K562 (cell line): ENCODE measurements around the gene ACRV1. TPM values are rescaled to one million over a fixed set of nuclear protein-coding genes. Genes with fewer than 3 reads are reported as not detected.

Experiments
- ARID2 ChIP-seq: fragments of 450-650 bp; IDR thresholded peaks from 2 replicates; pipeline ENCODE4 v1.6.1; 2017; ENCODE audit warnings: antibody characterized with exemption, mild to moderate bottlenecking
- BCLAF1 ChIP-seq, 2 experiments: fragments of 450-650 bp in 1 of 2; IDR thresholded peaks; 2 replicates each; pipeline ENCODE4 v1.6.1; 2011 to 2017; ENCODE audit warnings: low read depth in 2 of 2, antibody characterized with exemption in 1 of 2, borderline replicate concordance in 1 of 2, low read length in 1 of 2, mild to moderate bottlenecking in 1 of 2, mixed read lengths in 1 of 2; ENCODE audit not compliant: control insufficient read depth in 1 of 2
- MAFG ChIP-seq: fragments of 450-650 bp; conservative IDR thresholded peaks from 2 replicates; pipeline ENCODE4 v1.6.1; 2016; ENCODE audit warnings: missing genetic modification characterization, missing compliant biosample characterization
- NBN ChIP-seq: fragments of 450-650 bp; IDR thresholded peaks from 2 replicates; pipeline ENCODE4 v1.6.1; 2016; ENCODE audit warnings: low read depth, mild to moderate bottlenecking
- PURB ChIP-seq: sonication (generic); formaldehyde crosslinking; IDR thresholded peaks from 2 replicates; pipeline ENCODE4 v1.9.0; 2021; ENCODE audit warnings: low read depth, mild to moderate bottlenecking, missing genetic modification reagents
- RBM15 ChIP-seq: fragments of 200-400 bp; formaldehyde crosslinking; IDR thresholded peaks from 2 replicates; pipeline ENCODE4 v1.6.1; 2018; ENCODE audit warnings: mild to moderate bottlenecking, low read length, moderate library complexity; ENCODE audit not compliant: insufficient read depth
- RBM17 ChIP-seq: fragments of 200-400 bp; formaldehyde crosslinking; IDR thresholded peaks from 2 replicates; pipeline ENCODE4 v1.6.1; 2017; ENCODE audit warnings: low read depth, mild to moderate bottlenecking, low read length, borderline replicate concordance
- RFX1 ChIP-seq: fragments of 450-650 bp; IDR thresholded peaks from 2 replicates; pipeline ENCODE4 v1.6.1; 2016; ENCODE audit warnings: mild to moderate bottlenecking, moderate library complexity
- RUNX1 ChIP-seq: sonication (generic); IDR thresholded peaks from 2 replicates; pipeline ENCODE4 v1.6.1; 2016; ENCODE audit warnings: antibody characterized with exemption, low read depth
- SRSF7 ChIP-seq: fragments of 200-400 bp; formaldehyde crosslinking; optimal IDR thresholded peaks from 2 replicates; pipeline ENCODE3; 2017; ENCODE audit warnings: mild to moderate bottlenecking, low read depth, low read length
- XRCC4 ChIP-seq: IDR thresholded peaks from one replicate; pipeline ENCODE4 v1.6.1; 2011; ENCODE audit not compliant: insufficient read depth, insufficient read length; ENCODE audit errors: extremely low read depth
- ZBTB17 ChIP-seq: fragments of 450-650 bp; formaldehyde crosslinking; IDR thresholded peaks from 2 replicates; pipeline ENCODE4 v1.4.0; 2020; ENCODE audit warnings: mild to moderate bottlenecking
- ZNF280A ChIP-seq: fragments of 450-650 bp; IDR thresholded peaks from 2 replicates; pipeline ENCODE4 v1.6.1; 2018; ENCODE audit warnings: mild to moderate bottlenecking, low read depth; ENCODE audit not compliant: partially characterized antibody
- ZNF347 ChIP-seq: fragments of 450-650 bp; formaldehyde crosslinking; IDR thresholded peaks from 2 replicates; pipeline ENCODE4 v1.4.0; 2020; ENCODE audit warnings: low read depth, mild to moderate bottlenecking, moderate library complexity
- ZNF507 ChIP-seq: conservative IDR thresholded peaks from 2 replicates; pipeline ENCODE4 v1.6.1; 2017; ENCODE audit warnings: missing genetic modification characterization, missing compliant biosample characterization
- ZNF655 ChIP-seq: fragments of 250-450 bp; sonication (Bioruptor Pico); IDR thresholded peaks from 2 replicates; pipeline ENCODE4 v1.5.0; 2021
- ZNF766 ChIP-seq: fragments of 200-800 bp; sonication (Bioruptor generic); conservative IDR thresholded peaks from 2 replicates; pipeline ENCODE4 v1.6.1; 2016; ENCODE audit warnings: missing genetic modification characterization, missing compliant biosample characterization
- ZNF778 ChIP-seq: fragments of 450-650 bp; formaldehyde crosslinking; IDR thresholded peaks from 2 replicates; pipeline ENCODE4 v1.4.0; 2020; ENCODE audit warnings: mild to moderate bottlenecking, moderate library complexity
- polyA plus RNA-seq, 8 experiments: library from polyadenylated mRNA; depleted of rRNA in 4 of 8; stranded (reverse) in 5 of 8; unstranded in 3 of 8; fragments of >200 nt; fragmentation: Nextera tagmentation in 2 of 8; fragmentation: Illumina TruSeq in 1 of 8; extraction: Ambion mirVana in 2 of 8; extraction: Trizol in 1 of 8; gene quantifications; 2 replicates each; pipeline versions ENCODE4 v1.2.1 to v1.2.3, GENCODE V29; 2011 to 2014; ENCODE audit warnings: inconsistent platforms in 1 of 8, missing spikeins in 1 of 8
- total RNA-seq, 7 experiments: library from RNA; depleted of rRNA in 6 of 7; stranded (reverse); fragments of >200 nt in 6 of 7; fragmentation: Illumina TruSeq in 2 of 7; extraction: Trizol in 2 of 7; gene quantifications; 2 replicates each; pipeline versions ENCODE4 v1.2.1 to v1.2.3, GENCODE V29; 2011 to 2021; ENCODE audit warnings: low replicate concordance in 1 of 7
- TF ChIP-seq, protein P1 (sequence below): fragments of 450-650 bp; IDR thresholded peaks from 2 replicates; pipeline ENCODE4 v1.6.1; 2016; ENCODE audit warnings: borderline replicate concordance
- TF ChIP-seq, protein P2 (sequence below): fragments of 450-650 bp; IDR thresholded peaks from 2 replicates; pipeline ENCODE4 v1.6.1; 2014; ENCODE audit warnings: low read depth, mild to moderate bottlenecking, moderate library complexity, borderline replicate concordance

ACRV1 gene
- total and polyA plus RNA-seq, 9 of the 15 experiments (the other 6 are each of a cell fraction or from before 2014, with no cell fraction given) = 0.22 to 0.25 TPM; not detected in 7

- TF ChIP-seq MAFG (tag) (no peak), ZNF347 (CRISPR knock-in tag) (no peak), RBM17 (no peak), ZNF280A (no peak), ZNF766 (CRISPR knock-in tag) (no peak), RBM15 (no peak), ARID2 (no peak), BCLAF1 (IDR thresholded peaks at IDR 0.05; ENCODE audit: borderline replicate concordance in 1 of 2, control insufficient read depth in 1 of 2, low read depth in 2 of 2, low read length in 1 of 2) (peak in 1 of 2 experiments; percentile 48; a peak in 2 of 4 replicates), XRCC4 (no peak), ZNF655 (CRISPR knock-in tag) (no peak), ZNF507 (no peak), PURB (no peak), ZBTB17 (CRISPR knock-in tag) (no peak), SRSF7 (no peak), NBN (no peak), RUNX1 (no peak), RFX1 (no peak), ZNF778 (CRISPR knock-in tag) (no peak)
- TF ChIP-seq, protein P1, sequence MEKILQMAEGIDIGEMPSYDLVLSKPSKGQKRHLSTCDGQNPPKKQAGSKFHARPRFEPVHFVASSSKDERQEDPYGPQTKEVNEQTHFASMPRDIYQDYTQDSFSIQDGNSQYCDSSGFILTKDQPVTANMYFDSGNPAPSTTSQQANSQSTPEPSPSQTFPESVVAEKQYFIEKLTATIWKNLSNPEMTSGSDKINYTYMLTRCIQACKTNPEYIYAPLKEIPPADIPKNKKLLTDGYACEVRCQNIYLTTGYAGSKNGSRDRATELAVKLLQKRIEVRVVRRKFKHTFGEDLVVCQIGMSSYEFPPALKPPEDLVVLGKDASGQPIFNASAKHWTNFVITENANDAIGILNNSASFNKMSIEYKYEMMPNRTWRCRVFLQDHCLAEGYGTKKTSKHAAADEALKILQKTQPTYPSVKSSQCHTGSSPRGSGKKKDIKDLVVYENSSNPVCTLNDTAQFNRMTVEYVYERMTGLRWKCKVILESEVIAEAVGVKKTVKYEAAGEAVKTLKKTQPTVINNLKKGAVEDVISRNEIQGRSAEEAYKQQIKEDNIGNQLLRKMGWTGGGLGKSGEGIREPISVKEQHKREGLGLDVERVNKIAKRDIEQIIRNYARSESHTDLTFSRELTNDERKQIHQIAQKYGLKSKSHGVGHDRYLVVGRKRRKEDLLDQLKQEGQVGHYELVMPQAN = no peak
- TF ChIP-seq, protein P2, sequence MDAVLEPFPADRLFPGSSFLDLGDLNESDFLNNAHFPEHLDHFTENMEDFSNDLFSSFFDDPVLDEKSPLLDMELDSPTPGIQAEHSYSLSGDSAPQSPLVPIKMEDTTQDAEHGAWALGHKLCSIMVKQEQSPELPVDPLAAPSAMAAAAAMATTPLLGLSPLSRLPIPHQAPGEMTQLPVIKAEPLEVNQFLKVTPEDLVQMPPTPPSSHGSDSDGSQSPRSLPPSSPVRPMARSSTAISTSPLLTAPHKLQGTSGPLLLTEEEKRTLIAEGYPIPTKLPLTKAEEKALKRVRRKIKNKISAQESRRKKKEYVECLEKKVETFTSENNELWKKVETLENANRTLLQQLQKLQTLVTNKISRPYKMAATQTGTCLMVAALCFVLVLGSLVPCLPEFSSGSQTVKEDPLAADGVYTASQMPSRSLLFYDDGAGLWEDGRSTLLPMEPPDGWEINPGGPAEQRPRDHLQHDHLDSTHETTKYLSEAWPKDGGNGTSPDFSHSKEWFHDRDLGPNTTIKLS = no peak
Measured at GRCh38 chr11:125625225-125625629, 55.4 kb downstream of the ACRV1 start (continued).
